Measurements from ENCODE around the gene MYL10. TPM values are rescaled to one million over a fixed set of nuclear protein-coding genes. Genes with fewer than 3 reads are reported as not detected.

MYL10 gene
- total RNA-seq, 1 experiment from 2014 or later = not detected

DNA sequence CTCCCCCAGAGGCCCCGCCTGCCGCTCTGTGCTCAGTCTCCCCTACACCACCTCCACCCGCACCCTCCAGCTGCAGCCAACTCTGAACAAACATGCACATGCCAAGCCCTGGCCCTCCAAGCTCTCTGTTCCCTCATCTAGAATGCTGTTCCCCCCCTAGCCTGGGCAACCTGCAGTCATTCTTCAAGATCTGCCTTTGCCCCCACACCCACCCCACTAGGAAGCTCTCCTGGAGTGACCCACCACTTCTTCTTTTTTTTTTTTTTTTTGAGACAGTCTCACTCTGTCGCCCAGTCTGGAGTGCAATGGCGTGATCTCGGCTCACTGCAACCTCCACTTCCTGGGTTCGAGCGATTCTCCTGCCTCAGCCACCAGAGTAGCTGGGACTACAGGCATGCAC is 13.7 kb downstream of the MYL10 start:
- TF ChIP-seq YY1 (IDR thresholded peaks at IDR 0.05; ENCODE audit: extremely low read depth, insufficient replicate concordance, low read depth, low read length) (no peak), CBX3 (IDR thresholded peaks at IDR 0.05; ENCODE audit: low read depth) (no peak), TCF7L2 (IDR thresholded peaks at IDR 0.05; ENCODE audit: borderline replicate concordance, extremely low read depth, insufficient read depth, insufficient read length) (no peak), SIN3A (IDR thresholded peaks at IDR 0.05; ENCODE audit: low read depth) (no peak), CTCF (IDR thresholded peaks at IDR 0.05 in 2 of 3, conservative IDR thresholded peaks at IDR 0.05 in 1 of 3; ENCODE audit: borderline replicate concordance in 1 of 3, insufficient read depth in 1 of 3, low read depth in 2 of 3, low read length in 2 of 3) (no peak), JUND (IDR thresholded peaks at IDR 0.05) (no peak), EZH2 (IDR thresholded peaks at IDR 0.05) (no peak), CEBPB (IDR thresholded peaks at IDR 0.05; ENCODE audit: low read depth) (no peak), EGR1 (IDR thresholded peaks at IDR 0.05; ENCODE audit: low read depth) (no peak)
- intact Hi-C loops (cut with micrococcal nuclease) = no loop called here
- H3K9me3 ChIP-seq (ENCODE audit: control insufficient read depth in 1 of 2, insufficient read depth in 1 of 2, low read depth in 1 of 2, low read length in 2 of 2) = no peaks in the 10 kb centered on the region
- H4K20me1 ChIP-seq (ENCODE audit: insufficient read depth) = no peaks in the 10 kb centered on the region
- DNase-seq (ENCODE audit: low read depth, low spot score) (no peak), ATAC-seq (no peak)
- ChIA-PET POLR2A (no interaction called here), CTCF (no interaction called here), RAD21 (ENCODE audit: low non-redundant PET in 1 of 2, low total read pairs in 2 of 2, uncharacterized antibody in 2 of 2, unreplicated experiment in 2 of 2) (interaction anchor here in 1 of 2 experiments (0.7 kb wide), 1 partner anchor 80 kb away, joined by 3 read pairs; no protein-coding TSS in a partner anchor)
- H3K36me3 ChIP-seq (ENCODE audit: control insufficient read depth in 1 of 2, insufficient read depth in 2 of 2, low read length in 2 of 2) = no peaks in the 10 kb centered on the region
- no peaks in the 10 kb centered on the region for H3K79me2 ChIP-seq (ENCODE audit: insufficient read depth, low read length)
- H3K4me3 ChIP-seq (replicated peaks in 1 of 2; ENCODE audit: low read depth in 1 of 2, low read length in 2 of 2) = no peak overlapping the region
- H3K27ac ChIP-seq (ENCODE audit: low read depth, low read length) = no peak overlapping the region
- H3K9ac ChIP-seq (ENCODE audit: low read length) = no peak overlapping the region
- no TSS peak for BruUV-seq (replicated peaks)
- no peaks in the 10 kb centered on the region for H3K27me3 ChIP-seq (ENCODE audit: insufficient read depth, low read length)
- H3K9me2 ChIP-seq (ENCODE audit: insufficient read depth) = no peaks in the 10 kb centered on the region
- H3K4me2 ChIP-seq (ENCODE audit: low read length) = no peak overlapping the region
- H3K4me1 ChIP-seq (ENCODE audit: control insufficient read depth in 1 of 2, insufficient read depth in 2 of 2, low read length in 2 of 2) = peaks cover 0 to 8% of the 10 kb centered on the region in 2 experiments; a peak in 2 of 4 replicates
- no peak overlapping the region for H2AFZ ChIP-seq (ENCODE audit: low read depth, low read length, poor library complexity, severe bottlenecking)

GRCh38 chr7:101614939-101615302 is 14.2 kb downstream of the MYL10 start:
- no peak overlapping the region for H3K4me3 ChIP-seq (replicated peaks in 1 of 2; ENCODE audit: low read depth in 1 of 2, low read length in 2 of 2)
- ChIA-PET RAD21 (ENCODE audit: low non-redundant PET in 1 of 2, low total read pairs in 2 of 2, uncharacterized antibody in 2 of 2, unreplicated experiment in 2 of 2) (no interaction called here), POLR2A (no interaction called here), CTCF (no interaction called here)
- H3K36me3 ChIP-seq (ENCODE audit: control insufficient read depth in 1 of 2, insufficient read depth in 2 of 2, low read length in 2 of 2) = no peaks in the 10 kb centered on the region
- H4K20me1 ChIP-seq (ENCODE audit: insufficient read depth) = no peaks in the 10 kb centered on the region
- H3K27ac ChIP-seq (ENCODE audit: low read depth, low read length) = no peak overlapping the region
- no peak overlapping the region for H3K9ac ChIP-seq (ENCODE audit: low read length)
- H3K79me2 ChIP-seq (ENCODE audit: insufficient read depth, low read length) = no peaks in the 10 kb centered on the region
- no peaks in the 10 kb centered on the region for H3K27me3 ChIP-seq (ENCODE audit: insufficient read depth, low read length)
- no peaks in the 10 kb centered on the region for H3K9me2 ChIP-seq (ENCODE audit: insufficient read depth)
- no peak overlapping the region for H3K4me2 ChIP-seq (ENCODE audit: low read length)
- ATAC-seq (no peak), DNase-seq (ENCODE audit: low read depth, low spot score) (no peak)
- H3K4me1 ChIP-seq (ENCODE audit: control insufficient read depth in 1 of 2, insufficient read depth in 2 of 2, low read length in 2 of 2) = peaks cover 0 to 8% of the 10 kb centered on the region in 2 experiments; a peak in 2 of 4 replicates
- H2AFZ ChIP-seq (ENCODE audit: low read depth, low read length, poor library complexity, severe bottlenecking) = no peak overlapping the region
- no peaks in the 10 kb centered on the region for H3K9me3 ChIP-seq (ENCODE audit: control insufficient read depth in 1 of 2, insufficient read depth in 1 of 2, low read depth in 1 of 2, low read length in 2 of 2)
- intact Hi-C loops (cut with micrococcal nuclease) = no loop called here
- no TSS peak for BruUV-seq (replicated peaks)
- TF ChIP-seq EZH2phosphoT487 (IDR thresholded peaks at IDR 0.05; ENCODE audit: borderline replicate concordance) (no peak), SP1 (IDR thresholded peaks at IDR 0.05; ENCODE audit: low read depth) (no peak), YY1 (IDR thresholded peaks at IDR 0.05; ENCODE audit: extremely low read depth, insufficient replicate concordance, low read depth, low read length) (no peak), ZNF274 (IDR thresholded peaks at IDR 0.05; ENCODE audit: low read depth, low read length) (no peak), RAD21 (IDR thresholded peaks at IDR 0.05; ENCODE audit: low read depth) (no peak), CEBPB (IDR thresholded peaks at IDR 0.05; ENCODE audit: low read depth) (no peak), POLR2A (IDR thresholded peaks at IDR 0.05; ENCODE audit: borderline replicate concordance, extremely low read depth, insufficient read depth, insufficient read length) (no peak)
- TF ChIP-seq, protein P1, sequence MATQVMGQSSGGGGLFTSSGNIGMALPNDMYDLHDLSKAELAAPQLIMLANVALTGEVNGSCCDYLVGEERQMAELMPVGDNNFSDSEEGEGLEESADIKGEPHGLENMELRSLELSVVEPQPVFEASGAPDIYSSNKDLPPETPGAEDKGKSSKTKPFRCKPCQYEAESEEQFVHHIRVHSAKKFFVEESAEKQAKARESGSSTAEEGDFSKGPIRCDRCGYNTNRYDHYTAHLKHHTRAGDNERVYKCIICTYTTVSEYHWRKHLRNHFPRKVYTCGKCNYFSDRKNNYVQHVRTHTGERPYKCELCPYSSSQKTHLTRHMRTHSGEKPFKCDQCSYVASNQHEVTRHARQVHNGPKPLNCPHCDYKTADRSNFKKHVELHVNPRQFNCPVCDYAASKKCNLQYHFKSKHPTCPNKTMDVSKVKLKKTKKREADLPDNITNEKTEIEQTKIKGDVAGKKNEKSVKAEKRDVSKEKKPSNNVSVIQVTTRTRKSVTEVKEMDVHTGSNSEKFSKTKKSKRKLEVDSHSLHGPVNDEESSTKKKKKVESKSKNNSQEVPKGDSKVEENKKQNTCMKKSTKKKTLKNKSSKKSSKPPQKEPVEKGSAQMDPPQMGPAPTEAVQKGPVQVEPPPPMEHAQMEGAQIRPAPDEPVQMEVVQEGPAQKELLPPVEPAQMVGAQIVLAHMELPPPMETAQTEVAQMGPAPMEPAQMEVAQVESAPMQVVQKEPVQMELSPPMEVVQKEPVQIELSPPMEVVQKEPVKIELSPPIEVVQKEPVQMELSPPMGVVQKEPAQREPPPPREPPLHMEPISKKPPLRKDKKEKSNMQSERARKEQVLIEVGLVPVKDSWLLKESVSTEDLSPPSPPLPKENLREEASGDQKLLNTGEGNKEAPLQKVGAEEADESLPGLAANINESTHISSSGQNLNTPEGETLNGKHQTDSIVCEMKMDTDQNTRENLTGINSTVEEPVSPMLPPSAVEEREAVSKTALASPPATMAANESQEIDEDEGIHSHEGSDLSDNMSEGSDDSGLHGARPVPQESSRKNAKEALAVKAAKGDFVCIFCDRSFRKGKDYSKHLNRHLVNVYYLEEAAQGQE (IDR thresholded peaks at IDR 0.05; ENCODE audit: low read depth) = no peak
- TF ChIP-seq, protein P2, sequence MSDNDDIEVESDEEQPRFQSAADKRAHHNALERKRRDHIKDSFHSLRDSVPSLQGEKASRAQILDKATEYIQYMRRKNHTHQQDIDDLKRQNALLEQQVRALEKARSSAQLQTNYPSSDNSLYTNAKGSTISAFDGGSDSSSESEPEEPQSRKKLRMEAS (IDR thresholded peaks at IDR 0.05) = no peak
